OCI-LY7 (cell line): ENCODE data around the gene RNF14. TPM values are rescaled to one million over a fixed set of nuclear protein-coding genes. Genes with fewer than 3 reads are reported as not detected.

Experiments
- BruUV-seq: library from RNA; stranded (reverse); fragments of 400-500 nt; replicated peaks from 2 replicates; lab custom pipeline; 2021; lab: Mats Ljungman, UMichigan
- CTCF ChIA-PET: fragments of 300-600 bp; sonication (Branson Sonifier 250); formaldehyde crosslinking; loops from one replicate; lab custom pipeline; 2022; ENCODE audit warnings: antibody characterized with exemption; ENCODE audit not compliant: unreplicated experiment; lab: Charles Lee
- POLR2A ChIA-PET: fragments of 300-600 bp; sonication (Branson Sonifier 250); formaldehyde crosslinking; loops from one replicate; lab custom pipeline; 2022; ENCODE audit warnings: antibody characterized with exemption; lab: Charles Lee
- DNase-seq: peaks from one replicate; pipeline ENCODE4 v3.0.0-alpha.2; 2015; ENCODE audit warnings: low spot score
- H2AFZ ChIP-seq: fragments of 200-600 bp; sonication (generic), shearing (Covaris generic); 2 replicates; pipeline ENCODE4 v1.6.1; 2014; ENCODE audit warnings: mild to moderate bottlenecking, antibody characterized with exemption, low read length, moderate library complexity
- H3K27ac ChIP-seq: fragments of 200-600 bp; sonication (generic); 2 replicates; pipeline ENCODE4 v1.5.1; 2014; ENCODE audit warnings: mixed run types, low read depth, mild to moderate bottlenecking, moderate library complexity, low read length, inconsistent platforms; ENCODE audit not compliant: poor library complexity, severe bottlenecking
- H3K36me3 ChIP-seq: fragments of 200-600 bp; sonication (generic); 2 replicates; pipeline ENCODE4 v1.6.1; 2014; ENCODE audit warnings: mild to moderate bottlenecking, antibody characterized with exemption, low read length, moderate library complexity, mixed read lengths; ENCODE audit not compliant: insufficient read depth
- H3K4me1 ChIP-seq: fragments of 200-600 bp; sonication (generic); 2 replicates; pipeline ENCODE4 v1.5.1; 2014; ENCODE audit warnings: mild to moderate bottlenecking, low read length; ENCODE audit not compliant: insufficient read depth, poor library complexity, severe bottlenecking
- H3K4me2 ChIP-seq: fragments of 200-600 bp; sonication (generic); 2 replicates; pipeline ENCODE4 v1.6.1; 2014; ENCODE audit warnings: mild to moderate bottlenecking, low read length
- H3K4me3 ChIP-seq: fragments of 200-600 bp; sonication (generic); 2 replicates; pipeline ENCODE4 v1.5.1; 2014; ENCODE audit warnings: mild to moderate bottlenecking, low read depth, low read length; ENCODE audit not compliant: poor library complexity, severe bottlenecking
- H3K79me2 ChIP-seq: fragments of 200-600 bp; sonication (generic); 2 replicates; pipeline ENCODE4 v1.6.1; 2016; ENCODE audit warnings: low read depth, mild to moderate bottlenecking, low read length, moderate library complexity, mixed read lengths; ENCODE audit not compliant: insufficient read depth
- H3K9me2 ChIP-seq: fragments of 200-600 bp; sonication (generic); 2 replicates; pipeline ENCODE4 v1.6.1; 2016; ENCODE audit warnings: mild to moderate bottlenecking, low read length, mixed read lengths; ENCODE audit not compliant: insufficient read depth
- H3K9me3 ChIP-seq: fragments of 200-600 bp; sonication (generic); 2 replicates; pipeline ENCODE4 v1.6.1; 2014; ENCODE audit warnings: mild to moderate bottlenecking, mixed run types, low read length, mixed read lengths
- H4K20me1 ChIP-seq: fragments of 200-600 bp; sonication (generic); 2 replicates; pipeline ENCODE4 v1.6.1; 2014; ENCODE audit warnings: mild to moderate bottlenecking, antibody characterized with exemption, low read length, moderate library complexity, mixed read lengths; ENCODE audit not compliant: insufficient read depth
- EZH2phosphoT487 ChIP-seq: fragments of 200-600 bp; sonication (generic); IDR thresholded peaks from 2 replicates; pipeline ENCODE4 v1.6.1; 2018; ENCODE audit warnings: low read depth, borderline replicate concordance, mild to moderate bottlenecking, mixed run types, antibody characterized with exemption, low read length, moderate library complexity, mixed read lengths
- intact Hi-C: fragments of 100-400 bp; cut with micrococcal nuclease; formaldehyde crosslinking; loops from one replicate; pipeline ENCODE4 v1.10.0; 2022; ENCODE audit not compliant: unreplicated experiment
- total RNA-seq, 2 experiments: library from RNA; depleted of rRNA in 1 of 2; stranded (reverse); fragments of >200 nt in 1 of 2; shearing (Covaris generic) in 1 of 2; gene quantifications; 2 replicates each; pipeline ENCODE4 v1.2.3, GENCODE V29; 2014 to 2022
- TF ChIP-seq, protein P1 (sequence below): fragments of 200-600 bp; sonication (generic); conservative IDR thresholded peaks from 2 replicates; pipeline ENCODE4 v1.5.1; 2014; ENCODE audit warnings: mild to moderate bottlenecking, antibody characterized with exemption, low read length, moderate library complexity, mixed read lengths

Gene RNF14
- total RNA-seq, 2 experiments from 2014 or later, result 31.7 to 41.1 TPM

DNA sequence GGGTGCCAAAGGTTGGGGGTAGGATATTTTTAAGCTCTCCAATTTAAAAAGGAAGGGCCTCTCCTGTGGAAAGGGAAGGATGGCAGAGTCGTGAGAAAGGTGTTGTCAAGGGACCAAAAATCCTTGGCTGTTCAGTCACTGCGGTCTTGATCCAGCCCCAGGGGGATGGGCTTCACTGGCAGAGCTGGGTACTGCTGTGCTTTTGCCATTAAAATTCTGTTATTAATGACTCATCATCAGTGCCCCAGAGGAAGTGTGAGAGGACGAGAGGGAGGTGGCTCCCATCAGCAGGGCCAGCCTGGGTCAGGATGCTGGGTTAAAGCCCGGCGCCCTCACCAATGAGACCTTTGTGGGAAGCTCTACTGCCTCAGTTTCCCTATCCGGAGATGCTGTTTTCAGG is 27.6 kb upstream of the RNF14 start:
- no TSS peak for BruUV-seq
- no peak overlapping the region for H2AFZ ChIP-seq
- H3K9me2 ChIP-seq, result no peaks in the 10 kb centered on the region
- TF ChIP-seq, protein P1, sequence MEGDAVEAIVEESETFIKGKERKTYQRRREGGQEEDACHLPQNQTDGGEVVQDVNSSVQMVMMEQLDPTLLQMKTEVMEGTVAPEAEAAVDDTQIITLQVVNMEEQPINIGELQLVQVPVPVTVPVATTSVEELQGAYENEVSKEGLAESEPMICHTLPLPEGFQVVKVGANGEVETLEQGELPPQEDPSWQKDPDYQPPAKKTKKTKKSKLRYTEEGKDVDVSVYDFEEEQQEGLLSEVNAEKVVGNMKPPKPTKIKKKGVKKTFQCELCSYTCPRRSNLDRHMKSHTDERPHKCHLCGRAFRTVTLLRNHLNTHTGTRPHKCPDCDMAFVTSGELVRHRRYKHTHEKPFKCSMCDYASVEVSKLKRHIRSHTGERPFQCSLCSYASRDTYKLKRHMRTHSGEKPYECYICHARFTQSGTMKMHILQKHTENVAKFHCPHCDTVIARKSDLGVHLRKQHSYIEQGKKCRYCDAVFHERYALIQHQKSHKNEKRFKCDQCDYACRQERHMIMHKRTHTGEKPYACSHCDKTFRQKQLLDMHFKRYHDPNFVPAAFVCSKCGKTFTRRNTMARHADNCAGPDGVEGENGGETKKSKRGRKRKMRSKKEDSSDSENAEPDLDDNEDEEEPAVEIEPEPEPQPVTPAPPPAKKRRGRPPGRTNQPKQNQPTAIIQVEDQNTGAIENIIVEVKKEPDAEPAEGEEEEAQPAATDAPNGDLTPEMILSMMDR, result no peak
- no peak for TF ChIP-seq EZH2phosphoT487
- DNase-seq, result no peak
- ChIA-PET CTCF (no interaction called here), POLR2A (no interaction called here)
- H4K20me1 ChIP-seq, result no peaks in the 10 kb centered on the region
- H3K4me2 ChIP-seq, result no peak overlapping the region
- H3K4me1 ChIP-seq, result no peaks in the 10 kb centered on the region
- H3K27ac ChIP-seq, result no peak overlapping the region
- no peaks in the 10 kb centered on the region for H3K79me2 ChIP-seq
- H3K9me3 ChIP-seq, result no peaks in the 10 kb centered on the region
- intact Hi-C loops, result no loop called here
- H3K36me3 ChIP-seq, result peaks cover 30% of the 10 kb centered on the region
- no peak overlapping the region for H3K4me3 ChIP-seq

DNA sequence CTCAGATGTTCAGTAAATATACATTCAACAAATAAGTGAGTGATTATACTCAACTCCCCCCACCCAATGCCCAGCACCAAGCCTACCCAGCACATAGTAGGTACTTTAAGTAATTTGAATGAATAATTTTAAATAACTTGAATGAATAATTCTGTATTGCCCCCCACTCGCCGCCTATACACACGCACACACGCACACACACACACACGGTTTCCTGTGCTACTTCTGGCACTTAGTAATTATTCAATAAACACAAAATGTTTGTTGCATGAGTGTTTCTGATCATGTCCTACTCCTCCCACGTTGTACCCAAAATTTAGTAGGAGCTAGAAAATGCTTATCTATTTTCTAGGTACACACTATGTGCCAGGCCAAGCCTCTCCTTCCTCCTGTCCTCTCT is 27.1 kb upstream of the RNF14 start:
- CTCF ChIA-PET, result no interaction called here
- POLR2A ChIA-PET, result interaction anchor here (3.9 kb wide), 1 partner anchor 19 kb away, joined by 20 read pairs; the partner anchor contains the start of gene DELE1
- no peak for DNase-seq

DNA sequence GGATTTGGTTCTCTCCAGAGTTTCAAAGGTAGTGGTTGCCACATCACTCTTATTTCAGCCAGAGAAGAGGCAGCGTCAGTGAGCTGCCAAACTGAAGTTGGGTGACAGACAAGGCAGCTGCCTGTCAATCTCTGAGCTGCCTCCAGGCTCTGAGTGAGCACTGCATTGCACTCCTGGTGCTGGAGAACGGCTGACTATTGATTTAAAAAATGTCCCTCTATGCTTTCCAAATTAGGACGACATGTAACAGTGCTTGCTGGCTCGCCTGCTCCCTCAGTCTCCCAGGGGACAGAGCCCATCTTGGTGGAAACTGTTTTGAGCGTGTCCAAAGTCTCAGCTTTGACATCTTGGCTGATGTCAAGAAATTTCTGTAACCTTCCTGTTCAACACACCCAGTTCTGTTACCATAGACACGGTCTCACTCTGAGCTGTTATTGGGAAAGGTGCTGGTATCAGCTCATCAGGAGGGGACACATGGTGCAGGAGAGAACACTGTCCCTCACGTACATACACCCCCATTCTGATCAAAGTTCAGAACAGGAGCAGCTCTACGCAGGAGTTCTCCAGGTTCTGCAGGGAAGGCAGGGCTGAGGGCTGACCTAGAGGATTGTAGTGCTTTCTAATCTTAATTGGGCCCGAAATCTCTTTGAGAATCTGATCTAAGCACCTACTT is 26.6 kb upstream of the RNF14 start:
- Histone ChIP-seq H3K79me2 (no peaks in the 10 kb centered on the region), H4K20me1 (no peaks in the 10 kb centered on the region), H3K9me3 (no peaks in the 10 kb centered on the region), H3K4me1 (no peaks in the 10 kb centered on the region), H3K4me2 (no peak overlapping the region), H3K9me2 (no peaks in the 10 kb centered on the region), H3K36me3 (peaks cover 20% of the 10 kb centered on the region; the same call in 1 of the 2 replicates), H3K27ac (no peak overlapping the region), H2AFZ (no peak overlapping the region), H3K4me3 (no peak overlapping the region)
- TF ChIP-seq, protein P1, result no peak
- no peak for TF ChIP-seq EZH2phosphoT487
- no TSS peak for BruUV-seq
- intact Hi-C loops, result no loop called here
- POLR2A ChIA-PET, result interaction anchor here (3.9 kb wide), 1 partner anchor 20 kb away, joined by 20 read pairs; the partner anchor contains the start of gene DELE1
- no peak for DNase-seq
- CTCF ChIA-PET, result no interaction called here

More for the DNA sequence above, 27.1 kb upstream of the RNF14 start:
- intact Hi-C loops, result no loop called here
- no peak overlapping the region for H3K4me2 ChIP-seq
- H3K9me2 ChIP-seq, result no peaks in the 10 kb centered on the region
- peaks cover 25% of the 10 kb centered on the region for H3K36me3 ChIP-seq
- no TSS peak for BruUV-seq
- H3K4me1 ChIP-seq, result no peaks in the 10 kb centered on the region
- H3K79me2 ChIP-seq, result no peaks in the 10 kb centered on the region
- H3K27ac ChIP-seq, result no peak overlapping the region
- no peak for TF ChIP-seq EZH2phosphoT487
- TF ChIP-seq, protein P1, result no peak
- H3K4me3 ChIP-seq, result no peak overlapping the region
- no peaks in the 10 kb centered on the region for H4K20me1 ChIP-seq
- no peaks in the 10 kb centered on the region for H3K9me3 ChIP-seq
- no peak overlapping the region for H2AFZ ChIP-seq
